Coronary artery (tissue), 2 donors: ENCODE results near the gene PEX14.
"Not testable (repeated sequence)": the region's sequence is repeated elsewhere in the genome, so short reads cannot be mapped to it uniquely, and the experiment has no call there.

ENCODE experiments used
- DNase-seq: peaks from one replicate; pipeline ENCODE4 v3.0.0-alpha.2; 2017; ENCODE audit warnings: low spot score
- H3K27ac ChIP-seq, 2 donors: fragments of 200-600 bp; sonication (generic); one replicate each; pipeline ENCODE4 v1.5.1; 2016 to 2019
- H3K4me3 ChIP-seq: fragments of 200-600 bp; sonication (generic); 2 replicates; pipeline ENCODE4 v1.5.1; 2016; ENCODE audit warnings: mild to moderate bottlenecking, moderate library complexity
- TF ChIP-seq, protein P1 (sequence below): fragments of 200-600 bp; sonication (generic); IDR thresholded peaks from one replicate; pipeline ENCODE4 v1.5.1; 2019; ENCODE audit warnings: antibody characterized with exemption

PEX14 gene

GRCh38 chr1:10471411-10472219, 3.1 kb upstream of the PEX14 start:
- H3K27ac ChIP-seq = peak overlapping the region; percentile 25 to 77
- no peak for DNase-seq
- TF ChIP-seq, protein P1, sequence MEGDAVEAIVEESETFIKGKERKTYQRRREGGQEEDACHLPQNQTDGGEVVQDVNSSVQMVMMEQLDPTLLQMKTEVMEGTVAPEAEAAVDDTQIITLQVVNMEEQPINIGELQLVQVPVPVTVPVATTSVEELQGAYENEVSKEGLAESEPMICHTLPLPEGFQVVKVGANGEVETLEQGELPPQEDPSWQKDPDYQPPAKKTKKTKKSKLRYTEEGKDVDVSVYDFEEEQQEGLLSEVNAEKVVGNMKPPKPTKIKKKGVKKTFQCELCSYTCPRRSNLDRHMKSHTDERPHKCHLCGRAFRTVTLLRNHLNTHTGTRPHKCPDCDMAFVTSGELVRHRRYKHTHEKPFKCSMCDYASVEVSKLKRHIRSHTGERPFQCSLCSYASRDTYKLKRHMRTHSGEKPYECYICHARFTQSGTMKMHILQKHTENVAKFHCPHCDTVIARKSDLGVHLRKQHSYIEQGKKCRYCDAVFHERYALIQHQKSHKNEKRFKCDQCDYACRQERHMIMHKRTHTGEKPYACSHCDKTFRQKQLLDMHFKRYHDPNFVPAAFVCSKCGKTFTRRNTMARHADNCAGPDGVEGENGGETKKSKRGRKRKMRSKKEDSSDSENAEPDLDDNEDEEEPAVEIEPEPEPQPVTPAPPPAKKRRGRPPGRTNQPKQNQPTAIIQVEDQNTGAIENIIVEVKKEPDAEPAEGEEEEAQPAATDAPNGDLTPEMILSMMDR = no peak

DNA sequence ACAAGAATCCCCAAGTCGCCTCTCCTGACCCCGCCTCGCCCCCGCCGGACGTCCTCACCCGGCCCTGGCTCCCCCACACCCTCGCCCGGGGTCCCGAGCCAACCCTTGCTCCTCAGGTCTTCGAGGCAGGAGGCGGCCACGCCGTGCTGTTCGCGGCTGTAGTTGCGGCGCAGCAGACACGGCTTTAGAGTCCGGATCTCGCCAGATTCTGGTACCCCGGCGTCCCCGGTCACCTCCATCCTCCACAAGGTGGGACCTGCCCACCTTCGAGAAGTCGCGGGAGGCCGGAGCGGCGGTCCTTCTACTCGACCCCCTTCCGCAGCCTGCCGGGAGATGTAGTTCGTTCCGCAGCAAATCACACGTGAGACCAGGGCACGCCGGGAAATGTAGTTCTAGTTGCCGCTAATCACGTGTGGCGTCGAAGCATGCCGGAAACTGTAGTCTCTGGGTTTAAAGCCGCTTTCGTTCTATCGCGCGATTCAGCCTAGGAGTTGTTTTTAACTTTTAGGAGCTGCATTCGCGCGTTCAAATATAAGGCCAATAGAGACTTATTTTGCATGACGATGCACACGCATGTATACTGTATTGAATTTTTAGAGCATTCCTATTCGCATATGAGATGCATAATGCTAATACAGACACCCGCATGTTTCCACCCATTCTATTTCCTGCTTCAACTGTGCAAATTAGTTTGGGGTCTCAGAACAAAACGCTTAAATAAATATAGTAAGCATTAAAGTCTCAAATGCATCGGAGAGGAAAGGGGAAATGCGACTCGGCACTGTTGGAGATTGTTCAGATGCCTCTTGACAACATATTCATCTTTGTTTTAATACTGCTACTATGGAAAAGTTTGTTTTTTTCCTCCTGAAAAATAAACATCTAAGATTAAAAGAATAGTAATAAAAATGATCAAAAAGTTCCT, 2.3 kb upstream of the PEX14 start, which contains the start of gene DFFA:
Gene DFFA, minus strand, starts transcription at position 310 of the 925 bp plus-strand sequence. Its CDS starts 71 bp downstream, at position 239.
- H3K27ac ChIP-seq = peak within 1 kb of the TSS; percentile 25 to 77
- peak within 1 kb of the TSS; percentile 74 for H3K4me3 ChIP-seq
- TF ChIP-seq, protein P1 = no peak
- DNase-seq = peak; percentile 94

More at GRCh38 chr1:10471411-10472219, 3.1 kb upstream of the PEX14 start:
- H3K4me3 ChIP-seq = peak overlapping the region; percentile 74

DNA sequence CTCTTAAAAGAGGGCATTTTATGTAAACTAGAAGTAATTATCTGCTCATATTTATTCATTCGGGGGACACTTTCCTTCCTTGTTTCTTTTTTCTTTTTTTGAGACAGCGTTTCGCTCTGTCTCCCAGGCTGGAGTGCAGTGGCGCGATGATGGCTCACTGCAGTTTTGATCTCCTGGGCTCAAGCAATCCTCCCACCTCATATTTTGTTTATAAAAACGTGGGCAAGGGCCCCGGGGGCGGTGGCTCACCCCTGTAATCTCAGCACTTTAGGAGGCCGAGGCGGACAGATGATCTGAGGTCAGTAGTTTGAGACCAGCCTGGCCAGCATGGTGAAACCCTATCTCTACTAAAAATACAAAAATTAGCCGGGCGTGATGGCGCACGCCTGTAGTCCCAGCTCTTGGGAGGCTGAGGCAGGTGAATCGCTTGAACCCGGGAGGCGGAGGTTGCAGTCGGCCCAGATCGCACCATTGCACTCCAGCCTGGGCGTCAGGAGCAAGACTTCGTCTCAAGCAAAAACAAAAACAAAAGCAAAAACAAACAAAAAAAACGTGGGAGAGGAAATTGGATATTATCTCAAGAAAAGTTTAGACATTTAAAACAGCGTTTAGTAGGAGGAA, 1.5 kb upstream of the PEX14 start:
- no peak for DNase-seq
- TF ChIP-seq, protein P1 = no peak
- no peak overlapping the region for H3K27ac ChIP-seq
- no peak overlapping the region for H3K4me3 ChIP-seq

DNA sequence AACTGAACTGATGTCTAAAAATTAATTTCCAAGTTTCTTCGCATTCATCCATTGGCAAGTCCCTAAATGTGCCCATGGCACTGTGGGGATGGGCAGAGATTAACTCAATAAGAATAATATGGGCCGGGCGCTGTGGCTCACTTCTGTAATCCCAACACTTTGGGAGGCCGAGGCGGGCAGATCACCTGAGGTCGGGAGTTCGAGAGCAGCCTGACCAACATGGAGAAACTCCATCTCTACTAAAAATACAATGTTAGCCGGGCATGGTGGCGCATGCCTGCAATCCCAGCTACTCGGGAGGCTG, 489 bp upstream of the PEX14 start:
- Histone ChIP-seq H3K27ac (peak overlapping the region in 1 of 2 donors; percentile 92), H3K4me3 (peak overlapping the region; percentile 99)
- DNase-seq = not testable (repeated sequence)

- no peak for DNase-seq
- Histone ChIP-seq H3K4me3 (peak overlapping the region; percentile 99), H3K27ac (peak overlapping the region in 1 of 2 donors; percentile 66)
- TF ChIP-seq, protein P1 = no peak
These were observed 760 bp downstream of the PEX14 start for GRCh38 chr1:10475510-10475909.

DNA sequence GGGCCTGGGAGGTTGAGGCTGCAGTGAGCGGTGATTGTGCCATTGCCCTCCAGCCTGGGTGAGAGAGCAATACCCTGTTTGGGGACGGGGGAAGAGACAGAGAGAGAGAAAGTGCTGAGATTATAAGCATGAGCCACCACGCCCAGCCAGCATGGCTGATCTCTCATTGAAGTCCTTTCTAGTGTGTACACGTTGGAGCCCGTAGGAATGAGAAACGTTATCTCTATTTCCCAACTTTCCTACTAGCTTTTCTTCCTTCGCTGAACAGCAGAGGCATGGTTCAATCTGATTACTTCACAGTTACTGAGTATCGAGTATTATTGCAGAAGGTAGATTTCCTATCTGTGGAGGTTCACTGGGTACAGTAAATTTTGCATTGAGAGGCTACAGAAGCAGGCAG, 4.5 kb downstream of the PEX14 start:
- Histone ChIP-seq H3K27ac (no peak overlapping the region), H3K4me3 (no peak overlapping the region)
- DNase-seq = no peak
- TF ChIP-seq, protein P1 = no peak

DNA sequence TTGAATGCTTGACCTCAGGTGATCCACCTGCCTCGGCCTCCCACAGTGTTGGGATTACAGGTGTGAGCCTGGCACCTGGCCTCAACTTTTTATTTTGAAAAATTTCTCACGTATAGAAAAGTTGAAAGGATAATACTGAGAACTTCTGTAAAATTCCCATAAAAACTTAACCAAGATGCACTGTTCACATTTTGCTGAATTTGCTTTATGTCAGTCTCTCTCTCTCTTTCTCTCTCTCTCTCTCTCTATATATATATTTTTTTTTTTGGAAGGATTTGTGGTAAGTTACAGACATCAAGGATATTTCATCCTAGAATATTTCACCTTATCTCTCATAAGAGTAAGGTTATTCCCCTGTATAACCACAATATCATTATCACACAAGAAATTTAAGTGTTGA, 5.9 kb downstream of the PEX14 start:
- DNase-seq = no peak
- Histone ChIP-seq H3K27ac (no peak overlapping the region), H3K4me3 (no peak overlapping the region)
- TF ChIP-seq, protein P1 = no peak
